Trophoblast cell (in vitro differentiated cells and primary cell): ENCODE results near the gene CHCHD3.

Source experiments
- DNase-seq, 2 donors: peaks; one replicate each; pipeline ENCODE4 v3.0.0-alpha.2; 2016
- H2AFZ ChIP-seq: 2 replicates; pipeline ENCODE4 v1.6.1; 2013; ENCODE audit warnings: low read length, moderate library complexity, mild to moderate bottlenecking; ENCODE audit not compliant: insufficient read depth, poor library complexity
- H2AK5ac ChIP-seq: 2 replicates; pipeline ENCODE4 v1.6.1; 2013; ENCODE audit warnings: mild to moderate bottlenecking, low read length
- H2BK120ac ChIP-seq: 2 replicates; pipeline ENCODE4 v1.6.1; 2013; ENCODE audit warnings: low read length, mild to moderate bottlenecking, moderate library complexity; ENCODE audit not compliant: insufficient read depth, poor library complexity
- H2BK12ac ChIP-seq: 2 replicates; pipeline ENCODE4 v1.6.1; 2013; ENCODE audit warnings: mild to moderate bottlenecking, low read length, moderate library complexity
- H2BK5ac ChIP-seq: 2 replicates; pipeline ENCODE4 v1.6.1; 2013; ENCODE audit warnings: low read length, low read depth, moderate library complexity, mild to moderate bottlenecking; ENCODE audit not compliant: poor library complexity
- H3K14ac ChIP-seq: 2 replicates; pipeline ENCODE4 v1.6.1; 2013; ENCODE audit warnings: mild to moderate bottlenecking, low read length
- H3K18ac ChIP-seq: 2 replicates; pipeline ENCODE4 v1.6.1; 2013; ENCODE audit warnings: mild to moderate bottlenecking, low read length
- H3K23ac ChIP-seq: 2 replicates; pipeline ENCODE4 v1.6.1; 2013; ENCODE audit warnings: low read length
- H3K27ac ChIP-seq: 2 replicates; pipeline ENCODE4 v1.5.1; 2013; ENCODE audit warnings: low read depth, mild to moderate bottlenecking, inconsistent platforms, low read length, moderate library complexity
- H3K27me3 ChIP-seq: 2 replicates; pipeline ENCODE4 v1.6.1; 2013; ENCODE audit warnings: inconsistent platforms, mild to moderate bottlenecking, low read length, moderate library complexity; ENCODE audit not compliant: insufficient read depth
- H3K36me3 ChIP-seq, 2 experiments: 1 replicate in 1 of 2; 2 replicates in 1 of 2; pipeline ENCODE4 v1.6.1; 2013; ENCODE audit warnings: low read length in 2 of 2, mild to moderate bottlenecking in 2 of 2, moderate library complexity in 1 of 2; ENCODE audit not compliant: insufficient read depth in 2 of 2, control insufficient read depth in 1 of 2
- H3K4ac ChIP-seq: 2 replicates; pipeline ENCODE4 v1.6.1; 2013; ENCODE audit warnings: low read depth, mild to moderate bottlenecking, low read length, moderate library complexity
- H3K4me1 ChIP-seq, 2 experiments: 1 replicate in 1 of 2; 2 replicates in 1 of 2; pipeline ENCODE4 v1.6.1; 2013; ENCODE audit warnings: low read length in 2 of 2, mild to moderate bottlenecking in 2 of 2, moderate library complexity in 1 of 2; ENCODE audit not compliant: insufficient read depth in 2 of 2, control insufficient read depth in 1 of 2
- H3K4me2 ChIP-seq: 2 replicates; pipeline ENCODE4 v1.6.1; 2013; ENCODE audit warnings: inconsistent platforms, mild to moderate bottlenecking, low read length, moderate library complexity
- H3K4me3 ChIP-seq: 2 replicates; pipeline ENCODE4 v1.5.1; 2013; ENCODE audit warnings: mild to moderate bottlenecking, low read depth, low read length, inconsistent platforms
- H3K79me1 ChIP-seq: one replicate; pipeline ENCODE4 v1.6.1; 2013; ENCODE audit warnings: low read length
- H3K79me2 ChIP-seq: 2 replicates; pipeline ENCODE4 v1.6.1; 2013; ENCODE audit warnings: low read length, mild to moderate bottlenecking; ENCODE audit not compliant: control insufficient read depth, insufficient read depth, poor library complexity
- H3K9ac ChIP-seq: 2 replicates; pipeline ENCODE4 v1.6.1; 2013; ENCODE audit warnings: mild to moderate bottlenecking, low read length
- H3K9me3 ChIP-seq: 2 replicates; pipeline ENCODE4 v1.6.1; 2013; ENCODE audit warnings: low read depth, mild to moderate bottlenecking, control low read depth, inconsistent platforms, low read length; ENCODE audit not compliant: insufficient read depth
- H4K12ac ChIP-seq: 2 replicates; pipeline ENCODE4 v1.6.1; 2013; ENCODE audit warnings: low read depth, mild to moderate bottlenecking, low read length, moderate library complexity
- H4K8ac ChIP-seq: 2 replicates; pipeline ENCODE4 v1.6.1; 2013; ENCODE audit warnings: low read depth, mild to moderate bottlenecking, low read length, moderate library complexity
- H4K91ac ChIP-seq: one replicate; pipeline ENCODE4 v1.6.1; 2013; ENCODE audit warnings: low read depth, mild to moderate bottlenecking, low read length, moderate library complexity
- WGBS: extraction: QIAGEN DNeasy Blood & Tissue Kit; methylation state at CpG from one replicate; pipeline ENCODE4 v1.1.7; 2013; ENCODE audit warnings: missing lambda C conversion rate; ENCODE audit not compliant: insufficient read length, insufficient coverage; ENCODE audit errors: extremely low coverage; 5-methylcytosine and 5-hydroxymethylcytosine counted together

CHCHD3 gene

DNA sequence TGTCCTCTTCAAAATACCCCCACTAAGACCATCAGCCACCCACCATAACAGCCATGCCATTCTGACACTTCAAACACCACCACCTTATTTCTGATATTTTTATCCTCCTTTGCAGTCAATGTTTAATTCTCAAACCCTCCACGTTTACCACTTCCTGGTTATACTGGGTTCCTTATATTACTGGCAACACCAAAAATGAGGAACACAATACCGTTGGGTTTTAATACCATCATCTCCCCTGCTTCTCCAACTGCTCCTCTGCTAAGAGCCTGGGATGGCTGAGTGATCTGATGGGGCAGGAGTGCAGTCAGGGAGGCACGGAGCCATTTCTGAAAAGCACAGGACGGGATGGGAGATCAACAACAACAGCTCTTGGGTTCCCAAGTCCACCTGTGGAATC lies 140.5 kb downstream of the CHCHD3 start:
- H3K4me2 ChIP-seq = no peak overlapping the region
- H3K9me3 ChIP-seq = no peaks in the 10 kb centered on the region
- no peaks in the 10 kb centered on the region for H3K79me1 ChIP-seq
- no peak overlapping the region for H2BK12ac ChIP-seq
- H4K8ac ChIP-seq = no peak overlapping the region
- H4K12ac ChIP-seq = no peak overlapping the region
- H4K91ac ChIP-seq = no peak overlapping the region
- no peaks in the 10 kb centered on the region for H3K79me2 ChIP-seq
- no peak overlapping the region for H3K27ac ChIP-seq
- H3K4ac ChIP-seq = no peak overlapping the region
- peaks cover 0 to 2% of the 10 kb centered on the region in 2 experiments for H3K36me3 ChIP-seq
- no peak overlapping the region for H2BK5ac ChIP-seq
- H3K23ac ChIP-seq = no peak overlapping the region
- no peak overlapping the region for H2BK120ac ChIP-seq
- no peaks in the 10 kb centered on the region for H3K27me3 ChIP-seq
- no peak overlapping the region for H3K14ac ChIP-seq
- H2AK5ac ChIP-seq = no peak overlapping the region
- WGBS = no CpG with 5 or more reads among the region's 4 CpGs
- DNase-seq = no peak
- no peak overlapping the region for H2AFZ ChIP-seq
- no peak overlapping the region for H3K18ac ChIP-seq
- H3K4me1 ChIP-seq = no peaks in the 10 kb centered on the region
- H3K4me3 ChIP-seq = no peak overlapping the region
- H3K9ac ChIP-seq = no peak overlapping the region

DNA sequence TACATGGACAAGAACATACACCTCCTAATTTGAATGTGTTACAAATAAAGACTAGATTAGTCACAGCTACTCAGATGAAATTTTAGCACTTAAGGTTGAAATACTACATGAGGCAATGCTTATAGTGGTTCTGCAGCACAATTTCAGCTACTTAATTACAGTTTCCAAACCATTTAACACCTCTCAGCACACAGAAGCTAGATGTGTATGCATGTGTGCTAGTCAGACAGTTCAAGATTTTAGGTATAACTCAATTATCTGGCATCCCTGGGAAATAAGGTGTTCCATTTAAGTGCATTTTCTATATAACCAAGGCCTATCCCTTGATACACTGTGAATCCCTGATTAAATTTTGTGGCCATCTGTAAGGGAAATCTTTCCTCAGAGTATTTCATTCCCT lies 141.8 kb downstream of the CHCHD3 start:
- Histone ChIP-seq H3K4ac (no peak overlapping the region), H3K9ac (no peak overlapping the region), H3K36me3 (peaks cover 0 to 2% of the 10 kb centered on the region in 2 experiments), H3K4me3 (no peak overlapping the region), H3K18ac (no peak overlapping the region), H3K23ac (no peak overlapping the region), H3K79me1 (no peaks in the 10 kb centered on the region), H3K4me1 (no peaks in the 10 kb centered on the region), H2BK12ac (no peak overlapping the region), H3K27me3 (no peaks in the 10 kb centered on the region), H2BK5ac (no peak overlapping the region), H2BK120ac (no peak overlapping the region), H2AFZ (no peak overlapping the region), H3K9me3 (no peaks in the 10 kb centered on the region), H3K4me2 (no peak overlapping the region), H3K27ac (no peak overlapping the region), H3K79me2 (no peaks in the 10 kb centered on the region), H3K14ac (no peak overlapping the region), H4K12ac (no peak overlapping the region), H4K91ac (no peak overlapping the region), H2AK5ac (no peak overlapping the region), H4K8ac (no peak overlapping the region)
- no peak for DNase-seq

DNA sequence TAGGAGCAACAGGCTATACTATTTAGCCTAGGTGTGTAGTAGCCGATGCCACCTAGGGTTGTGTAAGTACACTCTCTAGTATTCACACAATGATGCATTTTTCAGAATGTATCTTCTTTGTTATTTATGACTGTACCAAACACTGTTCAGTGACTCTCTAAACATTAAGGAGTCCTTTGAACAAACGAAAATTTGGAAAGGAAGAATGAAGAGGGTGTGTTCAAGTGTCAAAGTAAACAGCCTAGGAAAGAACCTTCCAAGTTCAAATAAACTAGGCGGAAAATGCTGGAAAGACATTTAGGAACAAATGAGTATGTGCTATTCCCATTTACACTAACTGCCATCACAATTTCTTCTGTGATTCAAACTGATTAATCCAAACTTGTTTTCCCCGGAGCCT lies 142.4 kb downstream of the CHCHD3 start:
- Histone ChIP-seq H3K4me2 (no peak overlapping the region), H2AK5ac (no peak overlapping the region), H3K9me3 (no peaks in the 10 kb centered on the region), H3K4ac (no peak overlapping the region), H3K4me1 (no peaks in the 10 kb centered on the region), H2BK5ac (no peak overlapping the region), H3K23ac (no peak overlapping the region), H2AFZ (no peak overlapping the region), H3K36me3 (peaks cover 0 to 2% of the 10 kb centered on the region in 2 experiments), H4K8ac (no peak overlapping the region), H3K79me1 (no peaks in the 10 kb centered on the region), H3K9ac (no peak overlapping the region), H3K14ac (no peak overlapping the region), H3K79me2 (no peaks in the 10 kb centered on the region), H4K12ac (no peak overlapping the region), H3K27ac (no peak overlapping the region), H2BK120ac (no peak overlapping the region), H3K18ac (no peak overlapping the region), H4K91ac (no peak overlapping the region), H2BK12ac (no peak overlapping the region), H3K4me3 (no peak overlapping the region), H3K27me3 (no peaks in the 10 kb centered on the region)
- no peak for DNase-seq
- no CpG with 5 or more reads among the region's 4 CpGs for WGBS

DNA sequence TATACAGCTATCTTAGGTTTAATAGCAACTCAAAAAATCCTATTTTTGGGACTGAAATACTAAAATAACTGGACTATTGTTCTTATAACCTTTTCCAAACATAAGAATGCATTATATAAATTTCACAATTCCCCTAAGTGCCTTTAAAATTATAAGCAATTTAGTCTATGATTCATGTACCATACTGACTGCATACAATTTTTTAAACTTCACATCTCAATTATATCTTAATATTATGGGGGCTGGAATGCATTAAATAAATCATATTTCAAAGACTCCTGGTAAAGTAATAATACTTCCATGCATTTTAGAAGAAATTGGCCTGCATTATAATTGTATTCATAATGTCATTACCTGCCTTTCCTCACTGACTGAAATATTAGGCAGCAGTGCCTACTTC lies 144.6 kb downstream of the CHCHD3 start:
- Histone ChIP-seq H3K79me2 (no peaks in the 10 kb centered on the region), H2BK5ac (no peak overlapping the region), H3K18ac (no peak overlapping the region), H3K4me1 (no peaks in the 10 kb centered on the region), H4K12ac (no peak overlapping the region), H3K4me3 (no peak overlapping the region), H3K27ac (no peak overlapping the region), H3K4me2 (no peak overlapping the region), H3K79me1 (no peaks in the 10 kb centered on the region), H3K14ac (no peak overlapping the region), H3K4ac (no peak overlapping the region), H4K91ac (no peak overlapping the region), H2BK12ac (no peak overlapping the region), H3K27me3 (no peaks in the 10 kb centered on the region), H2AFZ (no peak overlapping the region), H3K9ac (no peak overlapping the region), H2AK5ac (no peak overlapping the region), H2BK120ac (no peak overlapping the region), H3K9me3 (no peaks in the 10 kb centered on the region), H3K23ac (no peak overlapping the region), H4K8ac (no peak overlapping the region), H3K36me3 (peaks cover 0 to 2% of the 10 kb centered on the region in 2 experiments)
- no peak for DNase-seq

DNA sequence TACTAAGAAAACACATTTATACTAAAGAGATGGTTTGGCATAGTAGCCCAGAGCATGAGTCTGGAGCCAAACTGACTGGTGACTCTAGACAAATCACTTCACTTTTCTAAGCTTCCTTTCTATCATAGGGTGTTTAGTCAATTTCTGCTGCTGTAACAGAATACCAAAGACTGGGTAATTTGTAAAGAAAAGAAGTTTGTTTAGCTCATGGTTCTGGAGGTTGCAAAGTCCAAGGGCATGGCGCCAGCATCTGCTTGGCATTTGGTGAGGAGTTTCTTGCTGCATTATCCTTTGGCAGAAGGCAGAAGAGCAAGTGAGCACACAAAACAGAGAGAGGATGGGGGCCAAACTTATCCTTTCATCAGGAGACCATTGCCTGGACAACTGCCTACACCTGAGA lies 146.3 kb downstream of the CHCHD3 start:
- no peak overlapping the region for H3K4me2 ChIP-seq
- H3K79me1 ChIP-seq = no peaks in the 10 kb centered on the region
- no peaks in the 10 kb centered on the region for H3K36me3 ChIP-seq
- no peak overlapping the region for H4K91ac ChIP-seq
- H3K18ac ChIP-seq = no peak overlapping the region
- no peak overlapping the region for H3K4me3 ChIP-seq
- no peak overlapping the region for H3K23ac ChIP-seq
- no peak overlapping the region for H4K12ac ChIP-seq
- H2BK12ac ChIP-seq = no peak overlapping the region
- no peaks in the 10 kb centered on the region for H3K79me2 ChIP-seq
- H4K8ac ChIP-seq = no peak overlapping the region
- no peaks in the 10 kb centered on the region for H3K27me3 ChIP-seq
- no peak overlapping the region for H2BK120ac ChIP-seq
- no peak overlapping the region for H2BK5ac ChIP-seq
- no peak overlapping the region for H3K9ac ChIP-seq
- no peak for DNase-seq
- H3K27ac ChIP-seq = no peak overlapping the region
- H3K4me1 ChIP-seq = no peaks in the 10 kb centered on the region
- WGBS = no CpG with 5 or more reads among the region's 1 CpG
- no peak overlapping the region for H3K4ac ChIP-seq
- H3K9me3 ChIP-seq = no peaks in the 10 kb centered on the region
- no peak overlapping the region for H2AK5ac ChIP-seq
- H3K14ac ChIP-seq = no peak overlapping the region
- no peak overlapping the region for H2AFZ ChIP-seq
